KG1 (cell line): ENCODE data around the gene MRPL45.

Experiments
- DNase-seq: peaks from one replicate; lab custom pipeline; 2025; lab: John Stamatoyannopoulos, UW

The MRPL45 gene

GRCh38 chr17:38349097-38349730 is 52.2 kb downstream of the MRPL45 start:
- peak; percentile 77 for DNase-seq

- DNase-seq, result no peak
Measured at GRCh38 chr17:38350035-38350434, 53.1 kb downstream of the MRPL45 start.

- peak; percentile 51 for DNase-seq
Measured at GRCh38 chr17:38351412-38352222, 54.6 kb downstream of the MRPL45 start, which contains the start of gene SOCS7. SOCS7 (plus strand) TSS chr17:38351844; CDS start chr17:38352053, 209 bp downstream.

- no peak for DNase-seq
Measured at GRCh38 chr17:38352245-38353085, 55.5 kb downstream of the MRPL45 start.

- no peak for DNase-seq
Measured at GRCh38 chr17:38353086-38353604, 56.2 kb downstream of the MRPL45 start.

- DNase-seq, result no peak
Measured at GRCh38 chr17:38353668-38354067, 56.7 kb downstream of the MRPL45 start.

GRCh38 chr17:38354466-38354865 is 57.5 kb downstream of the MRPL45 start:
- no peak for DNase-seq

- DNase-seq, result no peak
Measured at GRCh38 chr17:38355251-38355650, 58.3 kb downstream of the MRPL45 start.

GRCh38 chr17:38357486-38358123 is 60.6 kb downstream of the MRPL45 start:
- no peak for DNase-seq

- DNase-seq, result no peak
Measured at GRCh38 chr17:38358586-38359513, 61.9 kb downstream of the MRPL45 start.

GRCh38 chr17:38361694-38362465 is 64.9 kb downstream of the MRPL45 start:
- no peak for DNase-seq

- no peak for DNase-seq
Measured at GRCh38 chr17:38363016-38363415, 66.0 kb downstream of the MRPL45 start.

GRCh38 chr17:38364741-38365140 is 67.8 kb downstream of the MRPL45 start:
- DNase-seq, result no peak

GRCh38 chr17:38369124-38369886 is 72.3 kb downstream of the MRPL45 start:
- DNase-seq, result no peak
